ENCODE data around the gene SLC66A1.
A peak's percentile ranks its signal among the peaks of the same experiment; 100 is the strongest.

Gene SLC66A1

GRCh38 chr1:19343617-19344350, 31.7 kb downstream of the SLC66A1 start:
- DNase-seq: no peak

- peak; percentile 34 for DNase-seq
Observed at GRCh38 chr1:19344372-19344810, 32.3 kb downstream of the SLC66A1 start.

- DNase-seq: no peak
Observed at GRCh38 chr1:19344831-19345230, 32.7 kb downstream of the SLC66A1 start.

- DNase-seq: no peak
Observed at GRCh38 chr1:19345391-19345790, 33.3 kb downstream of the SLC66A1 start.

- no peak for DNase-seq
Observed at GRCh38 chr1:19346026-19346425, 33.9 kb downstream of the SLC66A1 start.

- no peak for DNase-seq
Observed at GRCh38 chr1:19347533-19348172, 35.5 kb downstream of the SLC66A1 start.

GRCh38 chr1:19348441-19349198, 36.5 kb downstream of the SLC66A1 start:
- no peak for DNase-seq

- DNase-seq: no peak
Observed at GRCh38 chr1:19349999-19350398, 37.9 kb downstream of the SLC66A1 start.

GRCh38 chr1:19350566-19350965, 38.4 kb downstream of the SLC66A1 start:
- no peak for DNase-seq

GRCh38 chr1:19351873-19352272, 39.7 kb downstream of the SLC66A1 start:
- DNase-seq: no peak

- no peak for DNase-seq
Observed at GRCh38 chr1:19352839-19353238, 40.7 kb downstream of the SLC66A1 start.

- DNase-seq: no peak
Observed at GRCh38 chr1:19353596-19353995, 41.5 kb downstream of the SLC66A1 start.

GRCh38 chr1:19354531-19354981, 42.4 kb downstream of the SLC66A1 start:
- no peak for DNase-seq

- DNase-seq: no peak
Observed at GRCh38 chr1:19356266-19356665, 44.1 kb downstream of the SLC66A1 start.

- no peak for DNase-seq
Observed at GRCh38 chr1:19357299-19357986, 45.3 kb downstream of the SLC66A1 start.

- no peak for DNase-seq
Observed at GRCh38 chr1:19358710-19359109, 46.6 kb downstream of the SLC66A1 start.

- DNase-seq: no peak
Observed at GRCh38 chr1:19359357-19359756, 47.2 kb downstream of the SLC66A1 start.

GRCh38 chr1:19360016-19360415, 47.9 kb downstream of the SLC66A1 start:
- no peak for DNase-seq

GRCh38 chr1:19360432-19360831, 48.3 kb downstream of the SLC66A1 start:
- no peak for DNase-seq

- DNase-seq: no peak
Observed at GRCh38 chr1:19360843-19361610, 48.9 kb downstream of the SLC66A1 start.

- DNase-seq: no peak
Observed at GRCh38 chr1:19361611-19362147, 49.6 kb downstream of the SLC66A1 start.

- no peak for DNase-seq
Observed at GRCh38 chr1:19363536-19364152, 51.5 kb downstream of the SLC66A1 start.

All from CD4-positive, alpha-beta T cell treated with Interleukin-21 for 1 hour (primary cell).